Measurements from ENCODE around the gene KCNK15.

The KCNK15 gene

GRCh38 chr20:44746367-44747165, 901 bp downstream of the KCNK15 start:
- peaks cover 18% of the 10 kb centered on the region for H3K4me1 ChIP-seq (ENCODE audit: insufficient read depth, low read length, severe bottlenecking)
- no peaks in the 10 kb centered on the region for H3K9me3 ChIP-seq (ENCODE audit: low read length)
- H3K4me3 ChIP-seq (ENCODE audit: low read depth, low read length, poor library complexity, severe bottlenecking), result peak overlapping the region; percentile 61
- no peaks in the 10 kb centered on the region for H3K27me3 ChIP-seq (ENCODE audit: insufficient read depth, low read length)
- no peak overlapping the region for H3K27ac ChIP-seq (ENCODE audit: low read depth, low read length, poor library complexity, severe bottlenecking)
- H3K36me3 ChIP-seq (ENCODE audit: insufficient read depth, low read length), result no peaks in the 10 kb centered on the region
- H3K9me2 ChIP-seq (ENCODE audit: low read depth, low read length), result no peaks in the 10 kb centered on the region
- H3K4me2 ChIP-seq (ENCODE audit: low read length), result peak overlapping the region; percentile 86
- no peak overlapping the region for H2AFZ ChIP-seq (ENCODE audit: low read length)
- H3K9ac ChIP-seq (ENCODE audit: low read length), result peak overlapping the region; percentile 48; the same call in 1 of the 2 replicates
- no peaks in the 10 kb centered on the region for H3K79me2 ChIP-seq (ENCODE audit: insufficient read depth, low read length)
- no peaks in the 10 kb centered on the region for H3F3A ChIP-seq (ENCODE audit: insufficient read depth, low read length)
- H4K20me1 ChIP-seq (ENCODE audit: insufficient read depth, low read length), result no peaks in the 10 kb centered on the region
- no peak for TF ChIP-seq CTCF (IDR thresholded peaks at IDR 0.05; ENCODE audit: low read length)
- TF ChIP-seq EZH2 (IDR thresholded peaks at IDR 0.05; ENCODE audit: borderline replicate concordance, low read length), result no peak

- H3K9me3 ChIP-seq (ENCODE audit: low read length), result no peaks in the 10 kb centered on the region
- no peak overlapping the region; the same call in 1 of the 2 replicates for H3K4me2 ChIP-seq (ENCODE audit: low read length)
- no peak overlapping the region for H2AFZ ChIP-seq (ENCODE audit: low read length)
- no peak overlapping the region for H3K9ac ChIP-seq (ENCODE audit: low read length)
- no peak overlapping the region for H3K27ac ChIP-seq (ENCODE audit: low read depth, low read length, poor library complexity, severe bottlenecking)
- no peak overlapping the region for H3K4me3 ChIP-seq (ENCODE audit: low read depth, low read length, poor library complexity, severe bottlenecking)
- H3K9me2 ChIP-seq (ENCODE audit: low read depth, low read length), result no peaks in the 10 kb centered on the region
- no peaks in the 10 kb centered on the region for H3K36me3 ChIP-seq (ENCODE audit: insufficient read depth, low read length)
- peaks cover 22% of the 10 kb centered on the region for H3K4me1 ChIP-seq (ENCODE audit: insufficient read depth, low read length, severe bottlenecking)
- no peaks in the 10 kb centered on the region for H3F3A ChIP-seq (ENCODE audit: insufficient read depth, low read length)
- no peaks in the 10 kb centered on the region for H3K79me2 ChIP-seq (ENCODE audit: insufficient read depth, low read length)
- no peaks in the 10 kb centered on the region for H4K20me1 ChIP-seq (ENCODE audit: insufficient read depth, low read length)
- peak; percentile 91 for TF ChIP-seq CTCF (IDR thresholded peaks at IDR 0.05; ENCODE audit: low read length)
- no peak for TF ChIP-seq EZH2 (IDR thresholded peaks at IDR 0.05; ENCODE audit: borderline replicate concordance, low read length)
- H3K27me3 ChIP-seq (ENCODE audit: insufficient read depth, low read length), result peaks cover 6% of the 10 kb centered on the region; the same call in 1 of the 2 replicates
Measured at GRCh38 chr20:44747166-44748004, 1.7 kb downstream of the KCNK15 start.

- Histone ChIP-seq H3F3A (ENCODE audit: insufficient read depth, low read length) (no peaks in the 10 kb centered on the region), H3K4me1 (ENCODE audit: insufficient read depth, low read length, severe bottlenecking) (peaks cover 24% of the 10 kb centered on the region), H3K9me3 (ENCODE audit: low read length) (no peaks in the 10 kb centered on the region), H3K27ac (ENCODE audit: low read depth, low read length, poor library complexity, severe bottlenecking) (no peak overlapping the region), H3K27me3 (ENCODE audit: insufficient read depth, low read length) (peaks cover 6% of the 10 kb centered on the region; the same call in 1 of the 2 replicates), H3K9ac (ENCODE audit: low read length) (no peak overlapping the region), H3K36me3 (ENCODE audit: insufficient read depth, low read length) (no peaks in the 10 kb centered on the region), H4K20me1 (ENCODE audit: insufficient read depth, low read length) (no peaks in the 10 kb centered on the region), H3K4me3 (ENCODE audit: low read depth, low read length, poor library complexity, severe bottlenecking) (no peak overlapping the region), H3K9me2 (ENCODE audit: low read depth, low read length) (no peaks in the 10 kb centered on the region), H2AFZ (ENCODE audit: low read length) (no peak overlapping the region), H3K4me2 (ENCODE audit: low read length) (no peak overlapping the region), H3K79me2 (ENCODE audit: insufficient read depth, low read length) (no peaks in the 10 kb centered on the region)
- no peak for TF ChIP-seq CTCF (IDR thresholded peaks at IDR 0.05; ENCODE audit: low read length)
- TF ChIP-seq EZH2 (IDR thresholded peaks at IDR 0.05; ENCODE audit: borderline replicate concordance, low read length), result no peak
Measured at GRCh38 chr20:44748005-44748370, 2.3 kb downstream of the KCNK15 start.

All from OCI-LY1 (cell line).